Activated T-cell treated with anti-CD3 and anti-CD28 coated beads for 4 hours (primary cell): Measurements from ENCODE around the gene SPCS2.
"Not testable (repeated sequence)": the region's sequence is repeated elsewhere in the genome, so short reads cannot be mapped to it uniquely, and the experiment has no call there.

ENCODE experiments used
- DNase-seq: peaks from one replicate; pipeline ENCODE4 v3.0.0-alpha.2; 2020

The SPCS2 gene

DNA sequence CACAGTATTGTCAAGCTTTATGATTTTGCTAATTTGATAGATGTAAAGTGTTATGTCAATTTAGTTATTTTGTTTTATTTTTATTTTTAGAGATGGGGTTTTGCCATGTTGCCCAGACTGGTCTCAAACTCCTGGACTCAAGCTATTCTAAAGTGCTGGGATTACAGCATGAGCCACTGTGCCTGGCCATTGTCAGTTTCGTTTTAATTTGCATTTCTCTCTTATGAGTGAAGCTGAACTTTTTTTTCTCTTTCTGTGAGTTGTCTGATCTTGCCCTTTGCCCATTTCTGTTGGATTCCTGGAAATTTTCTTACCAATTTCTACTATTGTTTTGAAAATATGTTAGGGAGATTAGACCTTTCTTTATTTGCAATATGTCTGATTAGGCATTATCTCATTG lies 55.1 kb downstream of the SPCS2 start:
- no peak for DNase-seq

DNA sequence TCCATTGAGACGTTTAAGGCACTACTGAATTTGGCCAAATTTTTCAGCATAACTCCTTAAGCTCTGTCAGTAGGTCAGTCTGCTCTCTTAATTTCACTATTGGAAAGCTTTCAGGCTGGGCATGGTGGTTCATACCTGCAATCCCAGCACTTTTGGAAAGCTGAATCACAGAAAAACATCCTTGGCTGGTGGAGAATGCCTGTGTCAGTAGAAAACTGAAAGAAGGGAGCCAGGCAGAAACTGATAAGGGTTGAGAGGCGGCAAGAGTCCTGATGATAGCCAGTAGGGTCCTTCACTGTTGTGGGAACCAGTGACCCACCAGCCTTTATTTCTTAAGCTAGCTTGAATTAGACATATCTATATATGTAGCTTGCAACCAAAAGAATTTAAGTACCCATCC lies 62.3 kb downstream of the SPCS2 start:
- DNase-seq, result no peak

DNA sequence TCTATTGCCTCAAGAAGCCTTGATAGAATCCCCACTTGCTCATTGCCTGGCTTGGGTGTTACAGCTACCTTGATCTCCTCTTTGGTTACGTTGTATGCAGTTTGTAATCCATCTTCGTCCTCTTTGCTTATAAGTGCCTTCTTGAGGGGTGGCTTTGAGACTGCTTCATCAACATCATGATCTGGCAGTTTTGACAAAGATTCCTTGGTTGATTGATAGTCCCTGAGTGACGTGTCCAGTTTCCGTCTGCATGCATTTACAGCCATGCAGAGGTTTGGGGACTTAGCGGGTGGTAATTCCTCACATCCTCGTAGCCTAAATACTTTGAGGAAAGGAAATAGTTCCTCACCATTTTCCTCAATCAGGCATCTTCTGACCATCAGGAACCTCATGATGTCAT lies 62.8 kb downstream of the SPCS2 start:
- no peak for DNase-seq

DNA sequence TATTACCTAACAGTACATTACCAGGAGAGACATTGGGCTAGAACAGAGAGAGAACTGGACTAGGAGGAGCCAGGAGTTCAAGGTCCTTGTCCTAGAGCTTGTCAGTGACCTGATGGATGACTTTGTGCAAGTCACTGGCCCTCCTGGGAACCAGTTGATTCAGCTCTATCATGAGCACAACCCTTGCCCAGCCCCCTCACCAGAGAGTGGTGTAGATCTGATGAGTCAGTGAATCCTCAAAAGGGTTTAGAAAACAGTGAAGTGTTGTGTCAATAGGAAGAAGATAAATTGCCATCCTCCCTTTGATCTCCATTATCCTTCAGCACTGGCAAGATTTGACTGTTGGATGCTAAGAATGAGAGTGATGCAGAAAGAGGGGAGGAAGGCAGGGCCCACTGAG lies 64.0 kb downstream of the SPCS2 start:
- DNase-seq, result no peak

DNA sequence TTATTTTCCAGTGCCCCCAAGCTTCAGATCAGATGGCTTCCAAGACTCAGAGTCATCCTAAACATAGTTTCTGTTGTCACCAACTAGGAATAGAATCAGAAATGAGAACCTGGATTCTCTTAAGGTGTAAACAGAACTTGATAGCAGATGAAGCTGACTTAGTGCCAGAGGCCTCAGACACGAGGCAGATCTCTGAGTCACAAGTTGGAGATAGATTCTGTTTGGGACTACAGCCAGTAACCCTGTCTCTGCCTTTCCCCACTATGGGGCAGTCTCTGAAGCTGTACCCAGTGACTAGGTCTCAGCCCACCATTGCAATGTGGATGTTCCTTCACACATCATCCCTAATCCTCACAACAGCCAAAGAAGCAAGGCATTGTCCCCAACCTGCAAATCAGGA lies 65.1 kb downstream of the SPCS2 start:
- no peak for DNase-seq

DNA sequence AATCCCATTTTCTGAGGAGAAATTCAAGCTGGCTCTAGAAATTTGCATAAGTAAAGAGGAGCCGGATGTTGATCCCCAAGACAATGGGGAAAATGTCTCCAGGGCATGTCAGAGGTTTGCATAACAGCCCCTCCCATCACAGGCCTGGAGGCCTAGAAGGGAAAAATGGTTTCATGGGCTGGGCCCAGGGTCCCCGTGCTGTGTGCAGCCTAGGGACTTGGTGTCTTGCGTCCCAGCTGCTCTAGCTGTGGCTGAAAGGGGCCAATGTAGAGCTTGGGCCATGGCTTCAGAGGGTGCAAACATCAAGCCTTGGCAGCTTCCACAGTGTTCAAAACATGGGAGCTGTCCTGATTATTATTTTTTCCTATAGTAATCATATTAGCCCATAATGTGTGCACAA lies 70.1 kb downstream of the SPCS2 start:
- DNase-seq, result not testable (repeated sequence)

DNA sequence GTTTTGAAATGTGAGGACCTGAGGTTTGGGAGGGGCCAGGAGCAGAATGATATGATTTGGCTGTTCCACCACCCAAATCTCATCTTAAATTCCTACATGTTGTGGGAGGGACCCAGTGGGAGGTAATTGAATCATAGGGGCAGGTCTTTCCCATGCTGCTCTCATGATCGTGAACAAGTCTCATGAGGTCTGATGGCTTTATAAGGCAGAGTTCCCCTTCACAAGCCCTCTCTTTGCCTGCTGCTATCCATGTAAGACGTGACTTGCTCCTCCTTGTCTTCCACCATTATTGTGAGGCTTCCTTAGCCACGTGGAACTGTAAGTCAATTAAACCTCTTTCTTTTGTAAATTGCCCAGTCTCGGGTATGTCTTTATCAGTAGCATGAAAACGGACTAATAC lies 71.3 kb downstream of the SPCS2 start:
- DNase-seq, result not testable (repeated sequence)

DNA sequence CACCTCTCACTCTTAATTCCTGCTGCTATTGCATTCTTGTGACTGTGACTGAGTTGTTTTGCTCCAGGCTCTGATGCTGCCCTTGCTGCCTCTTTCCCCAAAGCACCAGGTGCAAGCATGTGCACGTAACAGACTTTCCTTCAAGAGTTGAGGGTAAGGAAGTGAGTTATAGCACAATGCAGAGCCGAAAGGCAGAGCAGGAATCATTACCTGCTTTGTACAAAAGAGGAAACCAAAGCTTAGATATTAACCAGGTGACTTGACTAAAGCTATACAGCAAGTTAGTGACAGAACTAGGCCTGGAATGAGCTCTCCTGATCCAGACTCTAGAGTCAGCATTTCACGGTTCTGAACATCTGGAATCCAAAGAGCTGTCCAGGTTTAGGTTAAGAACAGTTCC lies 73.2 kb downstream of the SPCS2 start:
- no peak for DNase-seq

DNA sequence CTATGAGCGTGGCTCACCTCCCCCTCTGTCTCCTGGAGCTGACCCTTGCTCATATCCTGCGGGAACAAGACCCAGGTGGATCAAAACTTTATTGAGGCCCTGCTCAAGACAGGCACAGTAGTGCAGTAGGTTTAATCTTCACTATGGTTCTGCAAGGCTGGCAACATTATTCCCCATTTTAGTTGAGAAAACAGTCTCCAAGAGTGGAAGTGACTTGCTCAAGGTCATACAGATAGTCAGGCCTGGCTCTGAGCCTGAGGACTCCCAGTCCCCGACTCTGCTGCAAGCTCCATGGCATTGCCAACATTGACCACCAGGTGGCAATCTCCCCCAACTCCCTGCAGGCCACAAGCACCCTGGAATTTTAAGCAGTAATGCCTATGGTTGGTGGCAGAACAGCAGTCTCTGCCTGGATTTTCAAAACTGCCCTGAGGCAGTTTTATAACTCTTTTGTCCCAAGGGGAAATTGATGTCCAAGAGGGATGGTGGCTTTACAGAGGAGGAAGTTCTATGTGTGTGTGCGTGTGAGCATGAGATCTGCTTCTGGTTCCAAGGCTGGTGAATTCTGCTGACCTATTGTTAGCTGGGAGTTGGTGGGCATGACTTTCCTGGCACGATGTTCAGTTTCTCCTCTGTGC lies 73.8 kb downstream of the SPCS2 start:
- peak; percentile 67 for DNase-seq

DNA sequence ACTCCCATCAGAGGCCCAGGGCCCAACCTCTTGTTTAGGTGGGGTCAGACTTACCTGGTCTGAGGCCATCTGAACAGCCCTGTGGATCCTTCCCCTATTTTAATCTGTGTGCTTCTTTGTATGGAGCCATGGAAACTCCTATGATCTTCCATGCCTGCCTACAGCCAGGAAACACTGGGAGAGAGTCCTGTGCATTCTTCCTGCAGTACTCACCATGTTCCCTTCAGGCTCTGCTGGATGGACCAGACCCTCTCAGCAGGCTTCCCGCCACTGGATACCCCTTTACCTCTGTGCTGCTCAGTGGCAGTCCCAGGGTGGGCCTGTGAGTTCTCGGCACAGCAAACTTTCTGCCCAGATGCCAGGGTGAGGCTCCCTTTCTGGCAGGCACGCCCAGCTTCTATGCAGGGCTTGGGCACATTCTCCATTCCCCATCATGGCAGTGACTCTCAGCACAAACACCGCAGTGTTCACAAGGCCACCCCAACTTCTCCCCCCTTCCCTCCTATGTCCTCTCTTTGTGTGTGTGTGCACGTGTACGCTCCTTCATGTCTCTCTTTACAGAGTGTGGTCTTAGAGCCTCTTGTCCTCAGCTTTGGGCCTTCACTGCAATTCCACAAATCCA lies 74.5 kb downstream of the SPCS2 start:
- DNase-seq, result no peak

DNA sequence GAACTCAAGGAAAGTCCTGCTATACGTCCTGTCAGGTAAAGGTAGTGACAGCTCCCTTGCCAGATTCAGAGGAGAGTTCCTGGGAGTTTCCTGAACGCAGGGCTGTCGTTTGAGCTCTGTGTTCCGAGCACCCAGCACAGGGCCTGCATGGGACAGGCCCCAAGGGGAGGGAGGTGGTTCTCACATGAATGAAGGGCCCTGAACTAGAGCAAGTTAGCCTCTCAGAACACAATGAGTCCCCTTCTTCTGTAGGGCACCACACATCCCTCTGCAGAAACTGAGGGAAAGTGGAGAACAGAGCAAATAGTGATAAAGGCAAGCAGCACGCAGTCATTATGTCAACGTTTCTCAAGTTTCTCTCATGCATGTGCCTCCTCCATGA lies 75.0 kb downstream of the SPCS2 start:
- no peak for DNase-seq

DNA sequence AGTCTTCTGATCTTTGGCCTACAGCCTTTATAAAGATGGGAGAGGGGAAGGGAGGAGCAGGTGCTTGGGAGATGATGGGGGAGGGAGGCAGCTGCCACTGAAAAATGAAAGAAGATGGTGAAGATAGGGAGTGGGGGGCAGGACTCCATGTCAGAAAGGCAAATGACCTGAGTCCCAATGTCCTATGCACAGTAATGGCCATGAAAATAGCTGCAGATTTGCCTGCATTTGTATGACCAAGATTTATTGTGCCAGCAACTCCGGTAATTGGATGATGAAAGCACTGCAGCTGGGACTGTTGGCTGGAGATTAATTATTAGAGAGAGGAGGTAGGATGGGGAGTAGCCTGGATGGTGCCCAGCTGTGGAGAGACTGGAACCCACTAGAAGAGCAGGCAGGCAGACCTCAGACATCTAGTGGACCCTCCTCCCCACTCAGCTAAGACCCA lies 75.7 kb downstream of the SPCS2 start:
- DNase-seq, result no peak

DNA sequence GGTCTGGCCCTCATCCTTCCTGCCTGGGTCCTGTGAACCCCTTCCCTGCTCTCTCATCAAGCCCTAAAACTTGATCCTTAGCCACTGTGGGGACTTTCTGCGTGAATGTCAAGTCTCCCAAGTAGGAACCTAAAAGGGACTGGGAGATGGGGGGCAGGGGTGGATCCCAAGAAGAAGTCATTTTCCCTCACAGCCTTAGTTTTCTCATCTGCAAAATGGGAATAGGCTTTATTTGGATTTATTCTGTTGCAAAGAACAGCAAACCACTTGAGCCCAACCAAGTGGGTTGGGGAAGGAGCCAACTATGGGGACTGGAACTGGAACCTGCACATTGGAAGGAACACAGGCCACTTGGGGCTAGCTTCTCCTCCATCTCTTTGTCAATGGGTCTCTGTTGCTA lies 76.5 kb downstream of the SPCS2 start:
- DNase-seq, result no peak

DNA sequence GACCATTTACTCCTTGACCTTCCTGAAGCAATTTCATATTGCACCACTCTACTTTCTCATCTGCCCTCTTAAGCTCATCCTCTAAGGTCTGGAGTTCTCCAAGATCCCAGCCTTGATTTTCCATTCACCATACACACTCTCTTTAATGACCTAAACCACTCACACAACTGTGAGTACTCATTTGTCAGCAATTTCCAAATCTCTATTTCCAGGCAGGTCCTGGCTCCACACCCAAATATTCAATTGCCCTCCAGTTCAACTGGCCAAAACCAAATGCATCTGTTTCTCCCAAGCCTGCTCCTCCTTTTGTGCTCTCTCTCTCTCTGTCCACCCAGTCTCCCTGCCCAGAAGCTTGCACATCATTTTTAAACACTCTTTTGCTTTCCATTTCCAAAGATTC lies 79.3 kb downstream of the SPCS2 start:
- DNase-seq, result no peak
